Ramos (cell line): Measurements from ENCODE around the gene PTAFR.

Experiments used
- in situ Hi-C: fragments of 300-500 bp; cut with MboI; formaldehyde crosslinking; loops from one replicate; pipeline ENCODE4 v1.14.3; 2022; ENCODE audit warnings: low sequenced_read_pairs; ENCODE audit not compliant: unreplicated experiment

Gene PTAFR

DNA sequence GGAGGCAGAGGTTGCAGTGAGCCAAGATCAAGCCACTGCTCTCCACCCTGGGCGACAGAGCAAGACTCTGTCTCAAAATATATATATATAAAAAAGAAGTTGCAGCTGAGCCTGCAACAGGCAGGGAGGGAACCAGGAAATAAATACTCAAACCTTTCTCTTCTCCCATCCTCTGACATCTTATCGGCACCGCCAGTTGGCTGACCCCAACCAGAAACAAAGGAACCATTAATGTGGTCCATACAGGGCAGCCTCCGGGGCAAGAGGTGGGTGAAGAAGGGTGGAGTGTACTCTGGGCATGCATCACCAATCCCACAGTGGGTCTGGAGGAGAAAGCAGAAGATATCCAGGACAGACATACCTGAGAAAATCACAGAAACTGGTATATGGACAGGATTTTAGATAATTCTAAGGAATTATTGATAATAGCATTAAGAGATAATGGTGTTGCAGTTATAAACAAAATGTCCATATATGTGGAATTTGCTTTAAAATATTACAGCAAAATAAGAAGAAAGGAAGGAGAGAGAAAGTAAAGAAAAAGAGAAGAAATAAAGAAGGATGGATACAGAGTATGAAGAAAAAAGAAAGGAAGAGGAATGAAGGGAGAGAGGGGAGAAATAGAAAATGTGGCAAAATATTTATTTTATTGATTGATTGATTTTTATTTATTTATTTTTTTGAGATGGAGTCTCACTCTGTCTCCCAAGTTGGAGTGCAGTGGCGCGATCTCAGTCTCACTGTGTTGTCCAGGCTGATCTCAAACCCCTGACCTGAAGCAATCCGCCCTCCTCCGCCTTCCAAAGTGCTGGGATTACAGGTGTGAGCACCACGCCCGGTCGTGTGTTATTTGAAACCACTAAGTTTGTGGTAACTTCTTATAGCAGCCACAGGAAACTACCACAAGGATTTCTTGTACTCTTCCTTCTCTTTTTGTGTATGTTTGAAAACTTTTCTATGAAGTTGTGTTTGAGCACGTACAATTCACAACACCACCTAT lies 4.1 kb upstream of the PTAFR start:
- in situ Hi-C loops: no loop called here

DNA sequence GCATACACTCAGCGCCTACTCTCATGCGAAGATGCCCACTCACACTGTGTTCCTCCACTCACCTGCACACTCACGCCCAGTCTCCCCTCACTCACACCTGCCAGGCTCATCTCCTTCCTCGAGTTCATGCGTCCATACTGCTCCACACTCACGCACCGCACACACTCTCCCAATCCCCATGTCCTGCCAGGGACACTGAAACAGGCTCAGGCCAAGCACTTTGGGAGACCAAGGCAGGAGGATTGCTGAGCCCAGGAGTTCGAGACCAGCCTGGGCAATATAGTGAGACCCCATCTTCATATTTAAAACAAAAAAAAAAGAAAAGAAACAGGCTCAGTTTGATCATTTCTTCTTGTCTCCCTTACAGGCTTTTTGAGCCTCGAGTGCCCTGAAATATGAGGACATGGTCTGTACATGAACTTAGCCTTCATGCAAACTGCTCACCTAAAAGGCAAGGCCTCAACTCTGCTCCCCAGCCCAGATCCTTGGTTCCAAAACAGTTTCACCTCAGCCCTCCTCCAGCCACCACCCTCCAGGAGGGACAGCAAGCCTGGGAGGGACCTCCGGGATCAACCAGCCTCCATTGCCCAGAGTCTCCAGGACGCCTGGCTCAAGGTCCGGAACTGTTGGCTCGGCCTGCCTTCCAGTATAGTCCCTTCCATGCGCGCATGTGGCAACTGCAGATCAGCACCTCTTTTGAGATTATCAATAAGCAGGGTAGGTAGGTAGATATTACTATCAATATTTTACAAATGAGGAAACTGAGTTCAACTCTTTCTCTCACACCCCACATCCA lies 2.4 kb upstream of the PTAFR start:
- in situ Hi-C loops: loop anchor here (5.0 kb wide), 1 partner anchor 87 kb away; no protein-coding TSS in a partner anchor

- in situ Hi-C loops: loop anchor here (5.0 kb wide), 1 partner anchor 84 kb away; no protein-coding TSS in a partner anchor
Observed at GRCh38 chr1:28175955-28176485, 470 bp downstream of the PTAFR start.

DNA sequence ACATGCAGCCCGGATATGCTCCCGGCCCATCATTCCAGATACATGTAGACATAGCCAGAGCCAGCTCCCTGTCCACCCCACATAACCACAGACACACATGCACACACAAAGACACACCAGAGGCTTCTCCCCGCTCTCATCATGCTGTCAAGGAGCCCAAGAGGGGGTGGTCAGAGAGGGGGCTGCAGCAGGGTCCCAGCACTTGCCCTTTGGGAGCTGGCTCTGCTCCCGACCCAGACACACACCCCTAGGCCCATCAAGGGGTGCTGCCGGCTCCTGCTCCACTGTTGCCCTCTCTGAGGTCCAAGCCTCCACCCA lies 2.6 kb downstream of the PTAFR start:
- in situ Hi-C loops: no loop called here

DNA sequence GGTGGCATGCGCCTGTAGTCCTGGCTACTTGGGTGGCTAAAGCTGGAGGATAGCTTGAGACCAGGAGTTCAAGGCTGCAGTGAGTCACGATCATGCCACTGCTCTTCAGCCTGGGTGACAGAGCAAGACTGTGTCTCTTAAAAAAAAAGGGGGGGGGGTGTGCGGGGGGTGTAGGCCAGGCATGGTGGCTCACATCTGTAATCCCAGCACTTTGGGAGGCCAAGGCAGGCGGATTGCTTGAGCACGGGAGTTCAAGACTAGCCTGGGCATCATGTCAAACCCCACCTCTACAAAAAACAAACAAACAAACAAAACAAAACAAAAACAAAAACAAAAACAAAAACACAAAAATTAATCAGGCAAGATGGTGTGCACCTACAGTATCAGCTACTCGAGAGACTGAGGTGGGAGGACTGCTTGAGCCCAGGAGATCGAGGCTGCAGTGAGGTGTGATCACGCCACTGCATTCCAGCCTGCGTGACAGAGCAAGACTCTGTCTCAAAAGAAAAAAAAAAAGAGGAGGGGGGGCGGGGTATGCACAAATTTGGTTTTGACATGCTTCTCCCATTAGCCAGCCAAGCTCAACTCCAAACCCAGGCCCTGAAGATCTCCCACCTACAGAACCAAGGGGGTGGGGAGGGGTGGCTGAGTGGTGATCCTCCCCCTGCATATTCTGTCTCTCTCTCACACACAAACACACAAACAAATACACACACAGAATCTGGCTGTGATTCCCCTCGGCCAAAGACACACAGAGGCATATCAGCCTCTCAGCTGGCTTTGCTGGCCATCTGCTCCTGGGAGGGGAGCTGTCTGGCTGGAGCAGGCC lies 3.1 kb downstream of the PTAFR start:
- in situ Hi-C loops: no loop called here

GRCh38 chr1:28172713-28173150 lies 3.8 kb downstream of the PTAFR start:
- in situ Hi-C loops: no loop called here

- in situ Hi-C loops: no loop called here
Observed at GRCh38 chr1:28171246-28171645, 5.2 kb downstream of the PTAFR start.

GRCh38 chr1:28170001-28170596 lies 6.4 kb downstream of the PTAFR start:
- in situ Hi-C loops: no loop called here

- in situ Hi-C loops: no loop called here
Observed at GRCh38 chr1:28163496-28164161, 12.9 kb downstream of the PTAFR start.

DNA sequence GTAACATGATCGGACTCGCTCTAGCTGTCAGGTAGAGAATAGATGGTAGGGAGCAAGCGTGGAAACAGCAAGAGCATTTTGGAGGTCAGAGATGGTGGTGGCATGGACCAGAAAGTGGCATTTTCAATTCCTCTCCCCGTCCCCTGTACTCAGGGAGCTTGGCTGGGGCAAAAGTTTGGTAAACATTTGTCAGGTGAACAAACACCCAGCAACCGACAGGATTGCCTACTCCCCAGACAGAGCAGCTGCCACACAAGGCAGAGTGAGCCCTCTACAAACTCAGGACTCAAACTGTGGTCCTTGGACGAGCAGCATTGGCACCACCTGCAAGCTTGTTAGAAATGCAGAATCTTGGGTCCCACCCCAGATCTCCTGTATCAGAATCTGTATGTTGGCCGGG lies 14.3 kb downstream of the PTAFR start:
- in situ Hi-C loops: no loop called here

GRCh38 chr1:28161751-28162150 lies 14.7 kb downstream of the PTAFR start:
- in situ Hi-C loops: no loop called here

DNA sequence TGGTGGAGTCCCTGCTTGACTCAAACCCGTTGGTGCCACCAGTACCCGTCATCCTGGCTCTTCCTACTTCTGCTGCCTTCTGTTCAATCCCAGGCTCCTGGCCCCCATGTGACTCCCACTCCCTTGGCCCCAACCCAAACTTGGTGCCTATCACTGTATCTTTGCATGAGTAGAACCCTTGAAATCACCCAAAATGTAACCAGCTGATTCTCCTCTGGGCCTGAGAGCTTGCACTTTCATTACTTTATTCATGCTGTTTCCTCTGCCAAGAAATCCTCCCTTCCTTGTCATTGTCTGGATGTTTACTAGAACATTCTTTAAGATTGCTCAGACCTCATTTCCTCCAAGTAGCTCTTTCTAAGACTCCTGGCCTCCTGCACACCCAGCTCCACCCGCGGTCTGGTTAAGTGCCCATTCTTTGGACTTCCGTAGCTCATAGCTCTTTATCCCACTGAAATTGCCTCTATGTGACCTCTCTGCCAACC lies 15.7 kb downstream of the PTAFR start:
- in situ Hi-C loops: no loop called here

GRCh38 chr1:28159680-28160079 lies 16.8 kb downstream of the PTAFR start:
- in situ Hi-C loops: no loop called here

GRCh38 chr1:28159243-28159642 lies 17.2 kb downstream of the PTAFR start:
- in situ Hi-C loops: no loop called here

DNA sequence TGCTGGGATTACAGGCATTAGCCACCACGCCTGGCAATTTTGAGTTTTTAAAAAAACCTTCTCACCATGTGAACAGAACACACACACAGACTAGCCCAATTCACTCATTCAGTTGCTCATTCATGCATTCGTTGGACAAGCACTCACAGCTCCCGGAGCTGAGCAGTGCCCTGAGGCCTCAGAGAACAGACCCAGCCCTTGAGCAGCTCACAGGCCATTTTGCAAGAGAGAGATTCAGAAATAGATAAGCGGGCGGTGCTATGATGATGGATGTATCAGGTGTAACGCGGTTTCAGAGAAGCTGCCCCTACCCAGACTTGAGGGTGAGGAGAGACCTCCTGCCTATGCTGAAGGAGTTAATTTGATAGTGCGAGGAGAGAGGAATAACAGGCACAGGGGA lies 18.6 kb downstream of the PTAFR start:
- in situ Hi-C loops: no loop called here

GRCh38 chr1:28156821-28157220 lies 19.7 kb downstream of the PTAFR start:
- in situ Hi-C loops: no loop called here

- in situ Hi-C loops: no loop called here
Observed at GRCh38 chr1:28155628-28156027, 20.9 kb downstream of the PTAFR start.

DNA sequence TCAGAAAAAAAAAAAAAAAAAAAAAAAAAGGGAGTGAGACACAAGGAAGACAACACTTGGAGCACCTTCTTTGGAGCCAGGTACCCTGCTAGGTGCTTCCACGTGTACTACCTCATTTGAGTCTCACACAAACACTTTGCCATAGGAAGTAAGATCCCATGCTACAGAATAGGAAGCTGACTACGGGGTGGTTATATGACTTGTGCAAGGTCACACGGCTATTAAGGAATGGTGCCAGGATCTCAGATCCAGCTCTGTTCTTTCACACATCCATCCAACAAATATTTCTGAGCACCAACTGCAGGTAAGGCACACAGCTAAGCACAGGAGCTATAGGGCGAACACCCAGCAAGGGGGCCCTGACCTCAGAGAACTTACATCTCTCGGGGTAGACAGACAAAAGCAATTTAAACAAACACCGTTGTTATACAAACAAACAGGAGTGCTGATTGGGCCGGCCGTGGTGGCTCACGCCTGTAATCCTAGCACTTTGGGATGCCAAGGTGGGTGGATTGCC lies 22.4 kb downstream of the PTAFR start:
- in situ Hi-C loops: no loop called here
